Stomach (tissue), 4 donors: ENCODE results near the gene ZNF628.

Source experiments
- CTCF ChIP-seq, 7 experiments: fragments of 450-650 bp in 4 of 7; fragments of 200-600 bp in 3 of 7; sonication (generic) in 3 of 7; IDR thresholded peaks; one replicate each; pipeline ENCODE4 v1.5.1; 2016 to 2019; ENCODE audit warnings: antibody characterized with exemption in 7 of 7, control low read depth in 2 of 7, mild to moderate bottlenecking in 1 of 7
- EP300 ChIP-seq: sonication (generic); formaldehyde crosslinking; IDR thresholded peaks from one replicate; pipeline ENCODE4 v1.6.1; 2017; ENCODE audit warnings: antibody characterized with exemption
- POLR2A ChIP-seq, 4 donors: fragments of 450-650 bp; IDR thresholded peaks; one replicate each; pipeline ENCODE4 v1.6.1; 2016; ENCODE audit warnings: antibody characterized with exemption in 4 of 4, control low read depth in 2 of 4, mild to moderate bottlenecking in 1 of 4, moderate library complexity in 1 of 4
- POLR2AphosphoS5 ChIP-seq, 3 donors: sonication (generic); formaldehyde crosslinking; IDR thresholded peaks; one replicate each; pipeline ENCODE4 v1.6.1; 2016; ENCODE audit warnings: antibody characterized with exemption in 3 of 3

GRCh38 chr19:55486971-55487923, 10.8 kb downstream of the ZNF628 start:
- no peak for TF ChIP-seq CTCF (IDR thresholded peaks at IDR 0.05)
- TF ChIP-seq POLR2A (IDR thresholded peaks at IDR 0.05) = no peak
- TF ChIP-seq POLR2AphosphoS5 (IDR thresholded peaks at IDR 0.05) = peak in 2 of 3 donors; percentile 18 to 25
- no peak for TF ChIP-seq EP300
